Measurements from ENCODE around the gene ST6GAL1. TPM values are rescaled to one million over a fixed set of nuclear protein-coding genes. Genes with fewer than 3 reads are reported as not detected.

Gene ST6GAL1
- total and polyA plus RNA-seq, 2 experiments from 2014 or later: 17.6 to 65.1 TPM

GRCh38 chr3:186933816-186934215, 3.5 kb downstream of the ST6GAL1 start:
- Histone ChIP-seq H3K4me2 (no peak overlapping the region), H3K9me2 (ENCODE audit: insufficient read depth) (no peaks in the 10 kb centered on the region), H3F3A (replicated peaks; ENCODE audit: low read depth) (peaks cover 8% of the 10 kb centered on the region; the same call in 1 of the 2 replicates), H4K20me1 (replicated peaks; ENCODE audit: insufficient read depth) (peaks cover 41% of the 10 kb centered on the region), H3K4me1 (ENCODE audit: insufficient read depth) (peaks cover 28% of the 10 kb centered on the region), H3K27ac (ENCODE audit: low read depth) (no peak overlapping the region), H3K36me3 (ENCODE audit: insufficient read depth) (peaks cover 7% of the 10 kb centered on the region), H3K27me3 (ENCODE audit: insufficient read depth) (peaks cover 11% of the 10 kb centered on the region; the same call in 1 of the 2 replicates), H2AFZ (no peak overlapping the region), H3K79me2 (replicated peaks; ENCODE audit: insufficient read depth) (peaks cover 75% of the 10 kb centered on the region), H3K4me3 (no peak overlapping the region)
- Mint-ChIP-seq H3K9me3 (peaks cover 5% of the 10 kb centered on the region; the same call in 2 of the 3 replicates), H3K4me3 (no peak overlapping the region), H3K36me3 (ENCODE audit: low read depth) (peaks cover 40% of the 10 kb centered on the region), H3K27ac (no peak overlapping the region), H3K27me3 (ENCODE audit: insufficient read depth, low read depth, poor library complexity) (peaks cover 9% of the 10 kb centered on the region), H3K4me1 (peaks cover 27% of the 10 kb centered on the region)
- TF ChIP-seq STAT1 (IDR thresholded peaks at IDR 0.05; ENCODE audit: unreplicated experiment) (no peak), ETS1 (IDR thresholded peaks at IDR 0.05) (no peak), ZNF331 (CRISPR knock-in tag; IDR thresholded peaks at IDR 0.05; ENCODE audit: low read depth) (no peak), JUNB (IDR thresholded peaks at IDR 0.05; ENCODE audit: unreplicated experiment) (no peak), EZH2phosphoT487 (IDR thresholded peaks at IDR 0.05; ENCODE audit: unreplicated experiment) (no peak), CREB1 (CRISPR knock-in tag; IDR thresholded peaks at IDR 0.05; ENCODE audit: low read depth) (no peak), ZNF462 (CRISPR knock-in tag; IDR thresholded peaks at IDR 0.05) (no peak), ZNF114 (CRISPR knock-in tag; IDR thresholded peaks at IDR 0.05) (no peak), REST (IDR thresholded peaks at IDR 0.05; ENCODE audit: unreplicated experiment) (no peak), EZH2 (IDR thresholded peaks at IDR 0.05; ENCODE audit: low read depth, unreplicated experiment) (no peak), POLR2AphosphoS5 (IDR thresholded peaks at IDR 0.05; ENCODE audit: low read depth) (no peak), NANOG (IDR thresholded peaks at IDR 0.05; ENCODE audit: borderline replicate concordance) (no peak)
- TF ChIP-seq, protein P1, sequence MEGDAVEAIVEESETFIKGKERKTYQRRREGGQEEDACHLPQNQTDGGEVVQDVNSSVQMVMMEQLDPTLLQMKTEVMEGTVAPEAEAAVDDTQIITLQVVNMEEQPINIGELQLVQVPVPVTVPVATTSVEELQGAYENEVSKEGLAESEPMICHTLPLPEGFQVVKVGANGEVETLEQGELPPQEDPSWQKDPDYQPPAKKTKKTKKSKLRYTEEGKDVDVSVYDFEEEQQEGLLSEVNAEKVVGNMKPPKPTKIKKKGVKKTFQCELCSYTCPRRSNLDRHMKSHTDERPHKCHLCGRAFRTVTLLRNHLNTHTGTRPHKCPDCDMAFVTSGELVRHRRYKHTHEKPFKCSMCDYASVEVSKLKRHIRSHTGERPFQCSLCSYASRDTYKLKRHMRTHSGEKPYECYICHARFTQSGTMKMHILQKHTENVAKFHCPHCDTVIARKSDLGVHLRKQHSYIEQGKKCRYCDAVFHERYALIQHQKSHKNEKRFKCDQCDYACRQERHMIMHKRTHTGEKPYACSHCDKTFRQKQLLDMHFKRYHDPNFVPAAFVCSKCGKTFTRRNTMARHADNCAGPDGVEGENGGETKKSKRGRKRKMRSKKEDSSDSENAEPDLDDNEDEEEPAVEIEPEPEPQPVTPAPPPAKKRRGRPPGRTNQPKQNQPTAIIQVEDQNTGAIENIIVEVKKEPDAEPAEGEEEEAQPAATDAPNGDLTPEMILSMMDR (conservative IDR thresholded peaks at IDR 0.05; ENCODE audit: low read depth in 2 of 2): no peak
- DNase-seq (ENCODE audit: low spot score): no peak
- ATAC-seq: no peak
